B cell (primary cell): Measurements from ENCODE around the gene SPTAN1. TPM values are rescaled to one million over a fixed set of nuclear protein-coding genes. Genes with fewer than 3 reads are reported as not detected.

Experiments
- ATAC-seq: fragments of 200-7000 bp; cut with Tn5 transposase; one replicate; pipeline ENCODE4 v1.10.0; 2021; ENCODE audit warnings: low read depth, mild to moderate bottlenecking, moderate number of reproducible peaks, moderate library complexity
- CTCF ChIA-PET: fragments of 350-600 bp; sonication (Branson Sonifier 250); formaldehyde crosslinking; loops from one replicate; lab custom pipeline; 2021; ENCODE audit warnings: antibody characterized with exemption, inconsistent platforms; lab: Charles Lee
- POLR2A ChIA-PET: fragments of 350-600 bp; sonication (Branson Sonifier 250); formaldehyde crosslinking; loops from one replicate; lab custom pipeline; 2021; ENCODE audit warnings: antibody characterized with exemption; lab: Charles Lee
- DNase-seq: peaks from one replicate; pipeline ENCODE4 v3.0.0; 2013
- H2AFZ ChIP-seq: 2 replicates; pipeline ENCODE4 v1.6.1; 2012; ENCODE audit warnings: mild to moderate bottlenecking, low read depth, low read length; ENCODE audit not compliant: insufficient read depth, poor library complexity, severe bottlenecking
- H3K27ac ChIP-seq, 2 donors: 1 replicate in 1 of 2; 2 replicates in 1 of 2; pipeline ENCODE4 v1.5.1; 2012 to 2013; ENCODE audit warnings: low read length in 2 of 2, mild to moderate bottlenecking in 2 of 2, moderate library complexity in 1 of 2
- H3K27me3 ChIP-seq, 4 experiments: fragments of 200-600 bp in 1 of 4; sonication (generic) in 1 of 4; replicated peaks in 1 of 4; 1 replicate in 2 of 4; 2 replicates in 2 of 4; pipeline versions ENCODE4 v1.6.1 to v1.7.0; 2013 to 2016; ENCODE audit warnings: low read length in 3 of 4, mild to moderate bottlenecking in 2 of 4, mixed read lengths in 1 of 4, moderate library complexity in 1 of 4; ENCODE audit not compliant: insufficient read depth in 4 of 4, control insufficient read depth in 3 of 4; ENCODE audit errors: control extremely low read depth in 1 of 4
- H3K36me3 ChIP-seq, 2 experiments: replicated peaks in 1 of 2; 1 replicate in 1 of 2; 2 replicates in 1 of 2; pipeline versions ENCODE4 v1.6.1 to v1.7.1; 2013; ENCODE audit warnings: low read length in 1 of 2; ENCODE audit not compliant: insufficient read depth in 2 of 2, control insufficient read depth in 1 of 2; ENCODE audit errors: control extremely low read depth in 1 of 2, extremely low read depth in 1 of 2
- H3K4me1 ChIP-seq, 2 donors: fragments of 200-600 bp in 1 of 2; sonication (generic) in 1 of 2; 1 replicate in 1 of 2; 2 replicates in 1 of 2; pipeline versions ENCODE4 v1.5.1 to v1.6.1; 2013 to 2017; ENCODE audit warnings: low read length in 2 of 2; ENCODE audit not compliant: control insufficient read depth in 2 of 2, insufficient read depth in 2 of 2
- H3K4me2 ChIP-seq: replicated peaks from 2 replicates; pipeline ENCODE3; 2012; ENCODE audit warnings: mild to moderate bottlenecking, low read depth, low read length; ENCODE audit not compliant: poor library complexity, severe bottlenecking
- H3K4me3 ChIP-seq, 5 experiments: fragments of 200-600 bp in 1 of 5; sonication (generic) in 1 of 5; 1 replicate in 3 of 5; 2 replicates in 2 of 5; pipeline versions ENCODE4 v1.5.1 to v1.7.0; 2011 to 2016; ENCODE audit warnings: low read length in 4 of 5, mild to moderate bottlenecking in 4 of 5, low read depth in 2 of 5, control low read depth in 1 of 5, moderate library complexity in 1 of 5; ENCODE audit not compliant: insufficient read depth in 1 of 5; ENCODE audit errors: control extremely low read depth in 1 of 5, extremely low read depth in 1 of 5
- H3K79me2 ChIP-seq: fragments of 200-600 bp; sonication (generic); one replicate; pipeline ENCODE4 v1.6.0; 2016; ENCODE audit warnings: low read length; ENCODE audit not compliant: control insufficient read depth, insufficient read depth
- H3K9ac ChIP-seq: fragments of 200-600 bp; sonication (generic); 2 replicates; pipeline ENCODE4 v1.6.1; 2017; ENCODE audit warnings: mild to moderate bottlenecking, low read length, moderate library complexity
- H3K9me3 ChIP-seq, 3 donors: one replicate each; pipeline versions ENCODE4 v1.6.1 to v1.7.1; 2013; ENCODE audit warnings: low read length in 2 of 3; ENCODE audit not compliant: control insufficient read depth in 2 of 3, insufficient read depth in 1 of 3; ENCODE audit errors: control extremely low read depth in 1 of 3
- H4K20me1 ChIP-seq: 2 replicates; pipeline ENCODE4 v1.6.0; 2012; ENCODE audit warnings: mild to moderate bottlenecking, low read length; ENCODE audit not compliant: insufficient read depth, control insufficient read depth, poor library complexity, severe bottlenecking
- H3K27ac Mint-ChIP-seq: one replicate; pipeline ENCODE4 v1.8.0; 2021; ENCODE audit warnings: mixed read lengths
- H3K27me3 Mint-ChIP-seq: one replicate; pipeline ENCODE4 v1.8.0; 2021; ENCODE audit warnings: mixed read lengths
- H3K4me1 Mint-ChIP-seq: one replicate; pipeline ENCODE4 v1.8.0; 2021; ENCODE audit warnings: mixed read lengths
- H3K4me3 Mint-ChIP-seq: one replicate; pipeline ENCODE4 v1.8.0; 2021; ENCODE audit warnings: mixed read lengths
- H3K9me3 Mint-ChIP-seq: one replicate; pipeline ENCODE4 v1.8.0; 2022; ENCODE audit warnings: mixed read lengths; ENCODE audit not compliant: insufficient read depth
- EZH2 ChIP-seq: IDR thresholded peaks from 2 replicates; pipeline ENCODE4 v1.6.1; 2012; ENCODE audit warnings: borderline replicate concordance, low read depth, mild to moderate bottlenecking, moderate library complexity, low read length; ENCODE audit not compliant: insufficient read depth, poor library complexity, severe bottlenecking
- WGBS: methylation state at CpG from one replicate; pipeline ENCODE4 v1.1.5; 2013; ENCODE audit warnings: missing lambda C conversion rate; ENCODE audit not compliant: insufficient coverage; 5-methylcytosine and 5-hydroxymethylcytosine counted together
- intact Hi-C: fragments of 100-400 bp; cut with micrococcal nuclease; formaldehyde crosslinking; loops from one replicate; pipeline ENCODE4 v1.10.0; 2022
- polyA plus RNA-seq: library from polyadenylated mRNA; depleted of rRNA; stranded (reverse); fragments of >200 nt; gene quantifications from 2 replicates; pipeline ENCODE4 v1.2.3, GENCODE V29; 2012
- total RNA-seq, 2 donors: library from RNA; stranded (reverse); fragments of 120-200 nt in 1 of 2; gene quantifications; 1 replicate in 1 of 2; 2 replicates in 1 of 2; pipeline versions ENCODE4 v1.2.3 to v1.2.4, GENCODE V29; 2013 to 2022
- TF ChIP-seq, protein P1 (sequence below): fragments of 200-600 bp; IDR thresholded peaks from one replicate; pipeline ENCODE4 v1.8.0; 2022; ENCODE audit warnings: antibody characterized with exemption, mild to moderate bottlenecking

Gene SPTAN1
- total and polyA plus RNA-seq, 2 donors (not counting 1 experiment from before 2014, with no cell fraction given) = 129 to 351 TPM

DNA sequence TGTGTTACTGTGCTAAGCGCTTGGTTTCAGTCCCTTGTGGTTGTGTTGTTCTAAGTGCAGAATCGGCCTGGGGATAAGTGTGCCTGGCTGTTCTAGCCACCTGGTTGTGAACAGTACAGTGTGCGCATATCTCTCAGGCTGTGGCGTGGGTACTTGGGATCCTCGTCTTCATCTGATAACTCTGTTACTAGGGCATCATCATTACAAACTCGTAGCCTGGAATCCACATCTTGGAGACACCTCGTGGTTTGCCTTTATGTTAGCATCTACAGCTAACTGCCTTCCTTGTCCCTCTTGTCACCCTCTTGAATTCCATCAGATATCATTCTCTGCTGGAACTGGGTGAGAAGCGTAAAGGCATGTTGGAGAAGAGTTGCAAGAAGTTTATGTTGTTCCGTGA is 41.5 kb downstream of the SPTAN1 start:
- intact Hi-C loops = no loop called here
- no peaks in the 10 kb centered on the region for H3K27me3 ChIP-seq
- Mint-ChIP-seq H3K4me1 (no peaks in the 10 kb centered on the region), H3K27ac (no peak overlapping the region), H3K4me3 (no peak overlapping the region), H3K27me3 (no peaks in the 10 kb centered on the region), H3K9me3 (no peaks in the 10 kb centered on the region)
- ATAC-seq (no peak), DNase-seq (no peak)
- no peak overlapping the region for H3K27ac ChIP-seq
- ChIA-PET POLR2A (no interaction called here), CTCF (interaction anchor here (0.8 kb wide), 1 partner anchor 17 kb away, joined by 3 read pairs; no protein-coding TSS in a partner anchor)
- no peak overlapping the region for H3K4me3 ChIP-seq
- H3K36me3 ChIP-seq = peaks cover 8 to 70% of the 10 kb centered on the region in 2 experiments
- no peak overlapping the region for H2AFZ ChIP-seq
- WGBS = 100% methylated on average over 7 of the region's 9 CpGs
- no peak overlapping the region for H3K9ac ChIP-seq
- no peaks in the 10 kb centered on the region for H3K9me3 ChIP-seq
- TF ChIP-seq, protein P1, sequence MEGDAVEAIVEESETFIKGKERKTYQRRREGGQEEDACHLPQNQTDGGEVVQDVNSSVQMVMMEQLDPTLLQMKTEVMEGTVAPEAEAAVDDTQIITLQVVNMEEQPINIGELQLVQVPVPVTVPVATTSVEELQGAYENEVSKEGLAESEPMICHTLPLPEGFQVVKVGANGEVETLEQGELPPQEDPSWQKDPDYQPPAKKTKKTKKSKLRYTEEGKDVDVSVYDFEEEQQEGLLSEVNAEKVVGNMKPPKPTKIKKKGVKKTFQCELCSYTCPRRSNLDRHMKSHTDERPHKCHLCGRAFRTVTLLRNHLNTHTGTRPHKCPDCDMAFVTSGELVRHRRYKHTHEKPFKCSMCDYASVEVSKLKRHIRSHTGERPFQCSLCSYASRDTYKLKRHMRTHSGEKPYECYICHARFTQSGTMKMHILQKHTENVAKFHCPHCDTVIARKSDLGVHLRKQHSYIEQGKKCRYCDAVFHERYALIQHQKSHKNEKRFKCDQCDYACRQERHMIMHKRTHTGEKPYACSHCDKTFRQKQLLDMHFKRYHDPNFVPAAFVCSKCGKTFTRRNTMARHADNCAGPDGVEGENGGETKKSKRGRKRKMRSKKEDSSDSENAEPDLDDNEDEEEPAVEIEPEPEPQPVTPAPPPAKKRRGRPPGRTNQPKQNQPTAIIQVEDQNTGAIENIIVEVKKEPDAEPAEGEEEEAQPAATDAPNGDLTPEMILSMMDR = no peak
- no peak for TF ChIP-seq EZH2
- H4K20me1 ChIP-seq = no peaks in the 10 kb centered on the region
- no peaks in the 10 kb centered on the region for H3K4me1 ChIP-seq
- H3K79me2 ChIP-seq = no peaks in the 10 kb centered on the region
- no peak overlapping the region for H3K4me2 ChIP-seq

- Mint-ChIP-seq H3K9me3 (no peaks in the 10 kb centered on the region), H3K4me1 (no peaks in the 10 kb centered on the region), H3K4me3 (no peak overlapping the region), H3K27ac (no peak overlapping the region), H3K27me3 (no peaks in the 10 kb centered on the region)
- Histone ChIP-seq H3K27me3 (no peaks in the 10 kb centered on the region), H4K20me1 (no peaks in the 10 kb centered on the region), H3K4me1 (no peaks in the 10 kb centered on the region), H3K4me3 (no peak overlapping the region), H3K79me2 (no peaks in the 10 kb centered on the region), H2AFZ (no peak overlapping the region), H3K9me3 (no peaks in the 10 kb centered on the region), H3K36me3 (peaks cover 9 to 73% of the 10 kb centered on the region in 2 experiments), H3K4me2 (no peak overlapping the region), H3K27ac (no peak overlapping the region), H3K9ac (no peak overlapping the region)
- ATAC-seq = no peak
- 100% methylated on average over 2 of the region's 4 CpGs for WGBS
- no peak for TF ChIP-seq EZH2
- TF ChIP-seq, protein P1 = no peak
- intact Hi-C loops = no loop called here
- no peak for DNase-seq
- ChIA-PET POLR2A (no interaction called here), CTCF (interaction anchor here (0.6 to 0.8 kb wide), 2 partner anchors 24 to 86 kb away, joined by 3 to 4 read pairs; no protein-coding TSS in a partner anchor)
Observed at GRCh38 chr9:128595471-128595870, 43.1 kb downstream of the SPTAN1 start.
